ENCODE measurements around the gene CCDC107.

GRCh38 chr9:35661756-35662350 is 3.8 kb downstream of the CCDC107 start:
- TF ChIP-seq CTCF (IDR thresholded peaks at IDR 0.05; ENCODE audit: low read depth, low read length) (no peak), EZH2phosphoT487 (IDR thresholded peaks at IDR 0.05; ENCODE audit: low read depth) (no peak)

Data from OCI-LY3 (cell line).